GM21515 (cell line): ENCODE data around the gene IL5RA.

Experiments used
- ATAC-seq: cut with Tn5 transposase; IDR thresholded peaks from one replicate; pipeline ENCODE4 v1.9.1; 2021; ENCODE audit not compliant: unreplicated experiment

Gene IL5RA

GRCh38 chr3:3110299-3110630 lies at the start of gene IL5RA:
Gene IL5RA (minus strand): TSS chr3:3110374. CDS start chr3:3104984, 5,390 bp downstream.
- peak; percentile 60 for ATAC-seq

GRCh38 chr3:3157484-3157883 lies 47.3 kb upstream of the IL5RA start:
- ATAC-seq: no peak

- ATAC-seq: no peak
Observed at GRCh38 chr3:3154879-3155610, 44.9 kb upstream of the IL5RA start.

GRCh38 chr3:3151513-3151912 lies 41.3 kb upstream of the IL5RA start:
- ATAC-seq: no peak

GRCh38 chr3:3149560-3149959 lies 39.4 kb upstream of the IL5RA start:
- no peak for ATAC-seq

- ATAC-seq: no peak
Observed at GRCh38 chr3:3145831-3146230, 35.7 kb upstream of the IL5RA start.

GRCh38 chr3:3141939-3142338 lies 31.8 kb upstream of the IL5RA start:
- no peak for ATAC-seq

GRCh38 chr3:3137526-3137925 lies 27.4 kb upstream of the IL5RA start:
- ATAC-seq: no peak

- no peak for ATAC-seq
Observed at GRCh38 chr3:3134750-3135448, 24.7 kb upstream of the IL5RA start.

GRCh38 chr3:3133500-3133899 lies 23.3 kb upstream of the IL5RA start:
- ATAC-seq: no peak

GRCh38 chr3:3129579-3129978 lies 19.4 kb upstream of the IL5RA start:
- ATAC-seq: no peak

- ATAC-seq: peak; percentile 23
Observed at GRCh38 chr3:3127432-3128010, 17.3 kb upstream of the IL5RA start.

- peak; percentile 93 for ATAC-seq
Observed at GRCh38 chr3:3126477-3127431, 16.6 kb upstream of the IL5RA start, which contains the start of gene TRNT1. Gene TRNT1 (plus strand): TSS chr3:3126940. CDS start chr3:3129041, 2,101 bp downstream.

GRCh38 chr3:3125977-3126376 lies 15.8 kb upstream of the IL5RA start:
- no peak for ATAC-seq

- ATAC-seq: no peak
Observed at GRCh38 chr3:3119393-3119851, 9.2 kb upstream of the IL5RA start.

- no peak for ATAC-seq
Observed at GRCh38 chr3:3117651-3118050, 7.5 kb upstream of the IL5RA start.

- ATAC-seq: no peak
Observed at GRCh38 chr3:3113042-3113709, 3.0 kb upstream of the IL5RA start.

- no peak for ATAC-seq
Observed at GRCh38 chr3:3110749-3111361, 681 bp upstream of the IL5RA start.

- ATAC-seq: peak; percentile 71
Observed at GRCh38 chr3:3109407-3110298, 521 bp downstream of the IL5RA start.
